Measurements from ENCODE around the gene LIME1. TPM values are rescaled to one million over a fixed set of nuclear protein-coding genes. Genes with fewer than 3 reads are reported as not detected.

The LIME1 gene
- total and polyA plus RNA-seq, 10 of the 15 experiments (the other 5 are each of a cell fraction or from before 2014, with no cell fraction given), result 0.35 to 154 (median 49.9) TPM

- TF ChIP-seq ELK1 (IDR thresholded peaks at IDR 0.05; ENCODE audit: low read depth, low read length), result peak; percentile 67
- TF ChIP-seq MAX (IDR thresholded peaks at IDR 0.05; ENCODE audit: low read depth, low read length), result peak; percentile 74; the same call in 1 of the 2 replicates
- no peak for TF ChIP-seq FOXM1 (IDR thresholded peaks at IDR 0.05; ENCODE audit: low read depth, low read length)
- peak; percentile 44; the same call in 1 of the 3 replicates for TF ChIP-seq POU2F2 (IDR thresholded peaks at IDR 0.05; ENCODE audit: borderline replicate concordance, low read depth, low read length)
- TF ChIP-seq NKRF (conservative IDR thresholded peaks at IDR 0.05), result peak; percentile 79; the same call in 1 of the 2 replicates
- TF ChIP-seq ZNF592 (IDR thresholded peaks at IDR 0.05), result 0 out of 2 replicates have a peak, but pooled peaks have one; percentile 18
- TF ChIP-seq MEF2A (IDR thresholded peaks at IDR 0.05; ENCODE audit: insufficient read depth, low read depth, low read length), result peak; percentile 60; the same call in 1 of the 2 replicates
- peak; percentile 99 for TF ChIP-seq NR2C1 (IDR thresholded peaks at IDR 0.05)
- TF ChIP-seq SIX5 (IDR thresholded peaks at IDR 0.05; ENCODE audit: low read depth, low read length, severe bottlenecking), result peak; percentile 46
- peak; percentile 29 for TF ChIP-seq RELA (IDR thresholded peaks at IDR 0.05; ENCODE audit: borderline replicate concordance, partially characterized antibody)
- peak; percentile 63; the same call in 1 of the 2 replicates for TF ChIP-seq ZBTB40 (IDR thresholded peaks at IDR 0.05; ENCODE audit: borderline replicate concordance)
- TF ChIP-seq RBBP5 (conservative IDR thresholded peaks at IDR 0.05), result no peak
Observed at GRCh38 chr20:63707558-63708300, 28.7 kb upstream of the LIME1 start, which contains the start of the genes ARFRP1 and ZGPAT (continued).

Measured in GM12878 (cell line).